K562 (cell line): ENCODE measurements around the gene MYOM1. TPM values are rescaled to one million over a fixed set of nuclear protein-coding genes. Genes with fewer than 3 reads are reported as not detected.

Source experiments
- ATF2 ChIP-seq: sonication (generic); formaldehyde crosslinking; IDR thresholded peaks from 2 replicates; pipeline ENCODE4 v1.8.1; 2022; ENCODE audit warnings: missing genetic modification reagents
- BRD4 ChIP-seq: fragments of 200-600 bp; sonication (generic); IDR thresholded peaks from 2 replicates; pipeline ENCODE4 v1.6.1; 2017; ENCODE audit warnings: inconsistent platforms
- BRF2 ChIP-seq: IDR thresholded peaks from 3 replicates; pipeline ENCODE4 v1.6.1; 2011; ENCODE audit warnings: borderline replicate concordance, mild to moderate bottlenecking; ENCODE audit not compliant: insufficient read length, insufficient read depth
- CREB3 ChIP-seq: fragments of 450-650 bp; conservative IDR thresholded peaks from 2 replicates; pipeline ENCODE4 v1.6.1; 2016; ENCODE audit warnings: missing genetic modification characterization, low read depth, mild to moderate bottlenecking, missing compliant biosample characterization, moderate library complexity
- ERF ChIP-seq: fragments of 450-650 bp; formaldehyde crosslinking; IDR thresholded peaks from 2 replicates; pipeline ENCODE4 v1.4.0; 2020; ENCODE audit warnings: mild to moderate bottlenecking, mixed read lengths
- FOXA1 ChIP-seq: fragments of 450-650 bp; IDR thresholded peaks from 2 replicates; pipeline ENCODE4 v1.6.1; 2016; ENCODE audit warnings: mild to moderate bottlenecking, borderline replicate concordance
- HDAC2 ChIP-seq: fragments of 450-650 bp; IDR thresholded peaks from 2 replicates; pipeline ENCODE4 v1.6.1; 2016; ENCODE audit warnings: mild to moderate bottlenecking
- LARP7 ChIP-seq: fragments of 450-650 bp; IDR thresholded peaks from 2 replicates; pipeline ENCODE4 v1.6.1; 2016
- MTA3 ChIP-seq: fragments of 450-650 bp; formaldehyde crosslinking; IDR thresholded peaks from 2 replicates; pipeline ENCODE4 v1.6.1; 2017; ENCODE audit warnings: mild to moderate bottlenecking, borderline replicate concordance
- NFIX ChIP-seq: fragments of 250-450 bp; sonication (Bioruptor Pico); IDR thresholded peaks from 2 replicates; pipeline ENCODE4 v1.4.0; 2020; ENCODE audit warnings: low read depth, mild to moderate bottlenecking, moderate library complexity
- NR2C2 ChIP-seq, 2 experiments: fragments of 200-800 bp in 1 of 2; sonication (Bioruptor generic) in 1 of 2; sonication (generic) in 1 of 2; formaldehyde crosslinking in 1 of 2; IDR thresholded peaks; 2 replicates each; pipeline versions ENCODE4 v1.6.1 to v1.8.0; 2016 to 2022; ENCODE audit warnings: mild to moderate bottlenecking in 1 of 2, missing compliant biosample characterization in 1 of 2, missing genetic modification characterization in 1 of 2, missing genetic modification reagents in 1 of 2
- PYGO2 ChIP-seq: fragments of 450-650 bp; IDR thresholded peaks from 2 replicates; pipeline ENCODE4 v1.6.1; 2016; ENCODE audit warnings: mild to moderate bottlenecking, missing genetic modification characterization, moderate library complexity, missing compliant biosample characterization
- SMARCA4 ChIP-seq: fragments of 450-650 bp; IDR thresholded peaks from 2 replicates; pipeline ENCODE4 v1.6.1; 2016
- ZFX ChIP-seq: sonication (generic); formaldehyde crosslinking; IDR thresholded peaks from 2 replicates; pipeline ENCODE4 v1.8.0; 2022; ENCODE audit warnings: mild to moderate bottlenecking, missing genetic modification reagents, moderate library complexity
- ZNF134 ChIP-seq: fragments of 250-450 bp; sonication (Bioruptor Pico); conservative IDR thresholded peaks from 2 replicates; pipeline ENCODE4 v1.4.0; 2020
- ZNF23 ChIP-seq: fragments of 250-450 bp; sonication (Bioruptor Pico); IDR thresholded peaks from 2 replicates; pipeline ENCODE4 v1.4.0; 2020; ENCODE audit warnings: mild to moderate bottlenecking
- polyA plus RNA-seq, 8 experiments: library from polyadenylated mRNA; depleted of rRNA in 4 of 8; stranded (reverse) in 5 of 8; unstranded in 3 of 8; fragments of >200 nt; fragmentation: Nextera tagmentation in 2 of 8; fragmentation: Illumina TruSeq in 1 of 8; extraction: Ambion mirVana in 2 of 8; extraction: Trizol in 1 of 8; gene quantifications; 2 replicates each; pipeline versions ENCODE4 v1.2.1 to v1.2.3, GENCODE V29; 2011 to 2014; ENCODE audit warnings: inconsistent platforms in 1 of 8, missing spikeins in 1 of 8
- total RNA-seq, 7 experiments: library from RNA; depleted of rRNA in 6 of 7; stranded (reverse); fragments of >200 nt in 6 of 7; fragmentation: Illumina TruSeq in 2 of 7; extraction: Trizol in 2 of 7; gene quantifications; 2 replicates each; pipeline versions ENCODE4 v1.2.1 to v1.2.3, GENCODE V29; 2011 to 2021; ENCODE audit warnings: low replicate concordance in 1 of 7
- TF ChIP-seq, protein P1 (sequence below): fragments of 250-450 bp; sonication (Bioruptor Pico); IDR thresholded peaks from 2 replicates; pipeline ENCODE4 v1.5.0; 2020; ENCODE audit warnings: mild to moderate bottlenecking, borderline replicate concordance
- TF ChIP-seq, protein P2 (sequence below): sonication (generic); formaldehyde crosslinking; IDR thresholded peaks from 2 replicates; pipeline ENCODE4 v1.8.1; 2023; ENCODE audit warnings: mild to moderate bottlenecking, missing genetic modification reagents
- TF ChIP-seq, protein P3 (sequence below): IDR thresholded peaks from 2 replicates; pipeline ENCODE4 v1.6.1; 2014; ENCODE audit warnings: antibody characterized with exemption

Gene MYOM1
- total and polyA plus RNA-seq, 9 of the 15 experiments (the other 6 are each of a cell fraction or from before 2014, with no cell fraction given), result 0.01 to 0.62 (median 0.25) TPM

DNA sequence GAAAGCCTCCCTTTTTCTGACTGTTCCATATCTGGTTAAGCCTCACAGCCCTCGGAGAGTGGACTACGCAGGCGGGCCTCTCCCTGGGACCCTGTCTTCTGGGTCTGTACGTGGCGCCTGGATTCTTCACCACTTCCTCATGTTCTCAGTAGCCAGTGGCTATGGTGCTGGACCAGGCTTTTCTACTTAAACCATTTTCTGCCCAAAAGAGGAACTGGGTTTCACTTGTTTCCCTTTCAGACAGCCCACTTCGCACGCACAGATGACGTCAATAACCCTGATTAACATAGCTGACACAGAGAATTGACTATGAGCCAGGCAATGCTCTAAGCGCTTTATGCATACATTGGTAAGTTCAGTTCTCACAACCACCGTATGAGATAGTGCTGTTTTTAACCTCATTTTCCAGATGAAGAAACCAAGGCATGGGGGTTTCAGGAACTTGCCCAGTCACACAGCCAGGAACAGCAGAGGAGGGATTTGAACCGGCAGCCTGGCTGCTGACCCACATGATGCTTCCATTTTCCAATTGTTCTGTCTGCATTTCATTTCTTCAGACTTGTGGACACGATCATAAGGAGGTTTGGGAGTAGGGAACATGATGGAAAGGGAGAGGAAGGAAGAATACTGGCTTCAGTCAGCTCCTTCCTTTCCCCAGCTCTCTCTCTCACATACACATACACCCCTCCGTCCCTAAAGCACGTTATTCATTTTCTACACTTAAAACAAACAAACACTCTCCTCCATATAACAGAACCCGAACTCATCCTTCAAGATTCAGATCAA is 41.7 kb downstream of the MYOM1 start (continued):
- TF ChIP-seq ZNF23 (CRISPR knock-in tag) (no peak), HDAC2 (no peak), ZNF134 (CRISPR knock-in tag) (no peak), ATF2 (CRISPR knock-in tag) (no peak), BRF2 (no peak), LARP7 (no peak), SMARCA4 (peak; percentile 49), FOXA1 (no peak), NFIX (CRISPR knock-in tag) (no peak), BRD4 (peak; percentile 54; the same call in 1 of the 2 replicates), NR2C2 (CRISPR knock-in tag; IDR thresholded peaks at IDR 0.05) (no peak), NR2C2 (tag; IDR thresholded peaks at IDR 0.05) (no peak), PYGO2 (tag) (no peak), CREB3 (no peak), ERF (no peak), MTA3 (peak; percentile 59; the same call in 1 of the 2 replicates), ZFX (CRISPR knock-in tag) (no peak)
- TF ChIP-seq, protein P1, sequence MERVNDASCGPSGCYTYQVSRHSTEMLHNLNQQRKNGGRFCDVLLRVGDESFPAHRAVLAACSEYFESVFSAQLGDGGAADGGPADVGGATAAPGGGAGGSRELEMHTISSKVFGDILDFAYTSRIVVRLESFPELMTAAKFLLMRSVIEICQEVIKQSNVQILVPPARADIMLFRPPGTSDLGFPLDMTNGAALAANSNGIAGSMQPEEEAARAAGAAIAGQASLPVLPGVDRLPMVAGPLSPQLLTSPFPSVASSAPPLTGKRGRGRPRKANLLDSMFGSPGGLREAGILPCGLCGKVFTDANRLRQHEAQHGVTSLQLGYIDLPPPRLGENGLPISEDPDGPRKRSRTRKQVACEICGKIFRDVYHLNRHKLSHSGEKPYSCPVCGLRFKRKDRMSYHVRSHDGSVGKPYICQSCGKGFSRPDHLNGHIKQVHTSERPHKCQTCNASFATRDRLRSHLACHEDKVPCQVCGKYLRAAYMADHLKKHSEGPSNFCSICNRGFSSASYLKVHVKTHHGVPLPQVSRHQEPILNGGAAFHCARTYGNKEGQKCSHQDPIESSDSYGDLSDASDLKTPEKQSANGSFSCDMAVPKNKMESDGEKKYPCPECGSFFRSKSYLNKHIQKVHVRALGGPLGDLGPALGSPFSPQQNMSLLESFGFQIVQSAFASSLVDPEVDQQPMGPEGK (CRISPR knock-in tag), result no peak
- TF ChIP-seq, protein P2, sequence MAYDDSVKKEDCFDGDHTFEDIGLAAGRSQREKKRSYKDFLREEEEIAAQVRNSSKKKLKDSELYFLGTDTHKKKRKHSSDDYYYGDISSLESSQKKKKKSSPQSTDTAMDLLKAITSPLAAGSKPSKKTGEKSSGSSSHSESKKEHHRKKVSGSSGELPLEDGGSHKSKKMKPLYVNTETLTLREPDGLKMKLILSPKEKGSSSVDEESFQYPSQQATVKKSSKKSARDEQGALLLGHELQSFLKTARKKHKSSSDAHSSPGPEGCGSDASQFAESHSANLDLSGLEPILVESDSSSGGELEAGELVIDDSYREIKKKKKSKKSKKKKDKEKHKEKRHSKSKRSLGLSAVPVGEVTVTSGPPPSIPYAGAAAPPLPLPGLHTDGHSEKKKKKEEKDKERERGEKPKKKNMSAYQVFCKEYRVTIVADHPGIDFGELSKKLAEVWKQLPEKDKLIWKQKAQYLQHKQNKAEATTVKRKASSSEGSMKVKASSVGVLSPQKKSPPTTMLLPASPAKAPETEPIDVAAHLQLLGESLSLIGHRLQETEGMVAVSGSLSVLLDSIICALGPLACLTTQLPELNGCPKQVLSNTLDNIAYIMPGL, result no peak
- TF ChIP-seq, protein P3, sequence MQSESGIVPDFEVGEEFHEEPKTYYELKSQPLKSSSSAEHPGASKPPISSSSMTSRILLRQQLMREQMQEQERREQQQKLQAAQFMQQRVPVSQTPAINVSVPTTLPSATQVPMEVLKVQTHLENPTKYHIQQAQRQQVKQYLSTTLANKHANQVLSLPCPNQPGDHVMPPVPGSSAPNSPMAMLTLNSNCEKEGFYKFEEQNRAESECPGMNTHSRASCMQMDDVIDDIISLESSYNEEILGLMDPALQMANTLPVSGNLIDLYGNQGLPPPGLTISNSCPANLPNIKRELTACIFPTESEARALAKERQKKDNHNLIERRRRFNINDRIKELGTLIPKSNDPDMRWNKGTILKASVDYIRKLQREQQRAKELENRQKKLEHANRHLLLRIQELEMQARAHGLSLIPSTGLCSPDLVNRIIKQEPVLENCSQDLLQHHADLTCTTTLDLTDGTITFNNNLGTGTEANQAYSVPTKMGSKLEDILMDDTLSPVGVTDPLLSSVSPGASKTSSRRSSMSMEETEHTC, result no peak
